AG04449 (cell line): ENCODE measurements around the gene ENTPD7.
A peak's percentile ranks its signal among the peaks of the same experiment; 100 is the strongest.
"Not testable (repeated sequence)": the region's sequence is repeated elsewhere in the genome, so short reads cannot be mapped to it uniquely, and the experiment has no call there.

ENCODE experiments used
- CTCF ChIA-PET: fragments of 350-600 bp; formaldehyde crosslinking; extraction: SDS; loops from one replicate; lab custom pipeline; 2021; ENCODE audit warnings: antibody characterized with exemption; lab: Yijun Ruan, JAX
- POLR2A ChIA-PET: fragments of 400-600, 350-600 bp; formaldehyde crosslinking; extraction: SDS; loops from one replicate; lab custom pipeline; 2020; ENCODE audit warnings: antibody characterized with exemption, inconsistent platforms; lab: Yijun Ruan, JAX
- DNase-seq: peaks from one replicate; pipeline ENCODE4 v3.0.0-alpha.2; 2010; ENCODE audit warnings: low read depth, low spot score
- H3K4me3 ChIP-seq: 2 replicates; pipeline ENCODE4 v1.5.1; 2011; ENCODE audit warnings: low read depth, mild to moderate bottlenecking, control low read depth, low read length
- CTCF ChIP-seq: IDR thresholded peaks from one replicate; pipeline ENCODE4 v1.5.1; 2011; ENCODE audit warnings: mild to moderate bottlenecking, moderate library complexity, low read length, control low read depth, inconsistent platforms; ENCODE audit not compliant: insufficient read depth; ENCODE audit errors: missing control alignments

Gene ENTPD7

GRCh38 chr10:99623919-99624318 lies 35.4 kb upstream of the ENTPD7 start:
- POLR2A ChIA-PET: no interaction called here
- TF ChIP-seq CTCF: no peak
- no peak for DNase-seq
- CTCF ChIA-PET: interaction anchor here (2.0 to 9.4 kb wide), 3 partner anchors 12 to 107 kb away, joined by 4 to 126 read pairs (median 16); no protein-coding TSS in a partner anchor
- H3K4me3 ChIP-seq: no peak overlapping the region

- DNase-seq, POLR2A ChIA-PET, H3K4me3 ChIP-seq: not testable (repeated sequence)
- CTCF ChIA-PET: interaction anchor here (2.0 kb wide), 2 partner anchors 86 to 105 kb away, joined by 4 to 12 read pairs; no protein-coding TSS in a partner anchor
Observed at GRCh38 chr10:99625124-99625523, 34.2 kb upstream of the ENTPD7 start.

GRCh38 chr10:99628923-99629624 lies 30.2 kb upstream of the ENTPD7 start:
- TF ChIP-seq CTCF: no peak
- POLR2A ChIA-PET: no interaction called here
- no peak overlapping the region for H3K4me3 ChIP-seq
- DNase-seq: no peak
- CTCF ChIA-PET: interaction anchor here (1.0 to 7.9 kb wide), 8 partner anchors 7 to 217 kb away, joined by 3 to 204 read pairs (median 6); partner anchors contain the start of gene ENTPD7

- TF ChIP-seq CTCF: no peak
- ChIA-PET POLR2A (no interaction called here), CTCF (interaction anchor here (1.0 to 7.9 kb wide), 14 partner anchors 8 to 216 kb away, joined by 3 to 204 read pairs (median 6); partner anchors contain the start of gene ENTPD7)
- no peak overlapping the region for H3K4me3 ChIP-seq
- no peak for DNase-seq
Observed at GRCh38 chr10:99629625-99629978, 29.7 kb upstream of the ENTPD7 start.

GRCh38 chr10:99630433-99630832 lies 28.9 kb upstream of the ENTPD7 start:
- no peak for DNase-seq
- no peak overlapping the region for H3K4me3 ChIP-seq
- ChIA-PET CTCF (interaction anchor here (0.9 to 7.9 kb wide), 31 partner anchors 9 to 415 kb away, joined by 3 to 204 read pairs (median 4); partner anchors contain the start of gene ENTPD7), POLR2A (interaction anchor here (1.7 kb wide), 1 partner anchor 9 kb away, joined by 7 read pairs; no protein-coding TSS in a partner anchor)
- peak; percentile 58 for TF ChIP-seq CTCF

- no peak overlapping the region for H3K4me3 ChIP-seq
- DNase-seq: no peak
- ChIA-PET CTCF (interaction anchor here (0.8 to 7.9 kb wide), 31 partner anchors 9 to 415 kb away, joined by 3 to 204 read pairs (median 4); partner anchors contain the start of gene ENTPD7), POLR2A (interaction anchor here (1.7 kb wide), 1 partner anchor 9 kb away, joined by 7 read pairs; no protein-coding TSS in a partner anchor)
- TF ChIP-seq CTCF: no peak
Observed at GRCh38 chr10:99630991-99631390, 28.3 kb upstream of the ENTPD7 start.
